Astrocyte (in vitro differentiated cells and primary cell): ENCODE data around the gene TRIO. TPM values are rescaled to one million over a fixed set of nuclear protein-coding genes. Genes with fewer than 3 reads are reported as not detected.

Experiments
- DNase-seq: peaks from one replicate; pipeline ENCODE4 v3.0.0-alpha.2; 2010; ENCODE audit warnings: low read depth
- FAIRE-seq: peaks from 2 replicates; lab custom pipeline; 2011; peaks lifted over from hg19 to GRCh38; lab: Jason Lieb, UNC
- H2AFZ ChIP-seq: 2 replicates; pipeline ENCODE4 v1.6.0; 2012; ENCODE audit warnings: low read depth, low read length, inconsistent platforms
- H3K27ac ChIP-seq: 2 replicates; pipeline ENCODE4 v1.5.1; 2011; ENCODE audit warnings: low read depth, low read length, inconsistent platforms
- H3K27me3 ChIP-seq: 2 replicates; pipeline ENCODE4 v1.6.0; 2011; ENCODE audit warnings: low read length, inconsistent platforms; ENCODE audit not compliant: insufficient read depth
- H3K36me3 ChIP-seq: 2 replicates; pipeline ENCODE4 v1.5.1; 2011; ENCODE audit warnings: low read length, inconsistent platforms; ENCODE audit not compliant: insufficient read depth
- H3K4me1 ChIP-seq: 2 replicates; pipeline ENCODE4 v1.5.1; 2011; ENCODE audit warnings: low read length, inconsistent platforms; ENCODE audit not compliant: insufficient read depth
- H3K4me2 ChIP-seq: 2 replicates; pipeline ENCODE4 v1.6.0; 2012; ENCODE audit warnings: low read length, inconsistent platforms
- H3K4me3 ChIP-seq: 2 replicates; pipeline ENCODE4 v1.5.1; 2011; ENCODE audit warnings: low read depth, mild to moderate bottlenecking, low read length, inconsistent platforms; ENCODE audit not compliant: insufficient read depth
- H3K79me2 ChIP-seq: 2 replicates; pipeline ENCODE4 v1.6.0; 2012; ENCODE audit warnings: mild to moderate bottlenecking, low read length, inconsistent platforms; ENCODE audit not compliant: insufficient read depth
- H3K9ac ChIP-seq: 2 replicates; pipeline ENCODE4 v1.6.0; 2012; ENCODE audit warnings: mild to moderate bottlenecking, low read length, inconsistent platforms
- H3K9me3 ChIP-seq: 2 replicates; pipeline ENCODE4 v1.5.1; 2012; ENCODE audit warnings: low read depth, mild to moderate bottlenecking, low read length, inconsistent platforms; ENCODE audit not compliant: insufficient read depth
- H4K20me1 ChIP-seq: 2 replicates; pipeline ENCODE4 v1.6.0; 2012; ENCODE audit warnings: low read length, inconsistent platforms; ENCODE audit not compliant: insufficient read depth
- H3K27ac Mint-ChIP-seq: one replicate; pipeline ENCODE4 v1.8.0; 2021; ENCODE audit warnings: mild to moderate bottlenecking, mixed read lengths; ENCODE audit not compliant: unreplicated experiment
- H3K27me3 Mint-ChIP-seq: one replicate; pipeline ENCODE4 v1.8.0; 2021; ENCODE audit warnings: low read depth, mixed read lengths; ENCODE audit not compliant: unreplicated experiment
- H3K36me3 Mint-ChIP-seq: one replicate; pipeline ENCODE4 v1.8.0; 2021; ENCODE audit warnings: low read depth, mixed read lengths; ENCODE audit not compliant: unreplicated experiment
- H3K4me1 Mint-ChIP-seq: one replicate; pipeline ENCODE4 v1.8.0; 2021; ENCODE audit warnings: low read depth, mixed read lengths; ENCODE audit not compliant: unreplicated experiment
- H3K4me3 Mint-ChIP-seq: one replicate; pipeline ENCODE4 v1.8.0; 2021; ENCODE audit warnings: mild to moderate bottlenecking, moderate library complexity, mixed read lengths; ENCODE audit not compliant: unreplicated experiment
- H3K9me3 Mint-ChIP-seq: one replicate; pipeline ENCODE4 v1.8.0; 2021; ENCODE audit warnings: mild to moderate bottlenecking, mixed read lengths; ENCODE audit not compliant: unreplicated experiment
- EZH2 ChIP-seq: IDR thresholded peaks from 2 replicates; pipeline ENCODE4 v1.6.1; 2012; ENCODE audit warnings: mild to moderate bottlenecking, low read length, inconsistent platforms; ENCODE audit not compliant: insufficient read depth
- total RNA-seq: library from RNA; stranded (reverse); gene quantifications from 2 replicates; pipeline ENCODE4 v1.2.1, GENCODE V29; 2021
- TF ChIP-seq, protein P1 (sequence below): IDR thresholded peaks from 2 replicates; pipeline ENCODE4 v1.5.1; 2011; ENCODE audit warnings: low read depth, mild to moderate bottlenecking, inconsistent platforms, low read length, moderate library complexity; ENCODE audit not compliant: insufficient read depth

The TRIO gene
- total RNA-seq, 1 donor from 2014 or later, result 347 TPM

DNA sequence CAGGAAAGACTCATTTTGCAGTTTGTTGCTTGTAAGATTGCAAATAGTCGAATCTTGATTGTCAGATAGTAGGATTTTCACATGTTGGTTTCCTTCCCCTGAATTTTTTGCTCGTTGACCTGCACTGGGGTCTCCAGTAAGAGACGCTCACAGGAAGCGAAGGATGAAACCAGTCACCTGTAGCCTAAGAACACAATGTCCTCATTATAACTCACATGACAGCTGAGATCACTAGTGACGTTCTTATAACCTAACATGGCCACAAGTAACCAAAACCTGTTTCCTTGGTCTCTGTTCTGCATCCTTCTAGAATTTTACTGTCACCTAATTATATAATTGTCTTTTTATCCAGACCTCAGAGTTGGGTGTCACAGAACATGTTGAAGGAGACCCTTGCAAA, 257.5 kb downstream of the TRIO start:
- Mint-ChIP-seq H3K36me3 (peaks cover 25% of the 10 kb centered on the region), H3K4me3 (peak overlapping the region; percentile 21), H3K9me3 (no peaks in the 10 kb centered on the region), H3K27ac (peak overlapping the region; percentile 70), H3K27me3 (no peaks in the 10 kb centered on the region), H3K4me1 (peaks cover 63% of the 10 kb centered on the region)
- peaks cover 29% of the 10 kb centered on the region for H3K79me2 ChIP-seq
- peaks cover 67% of the 10 kb centered on the region for H3K4me1 ChIP-seq
- no peaks in the 10 kb centered on the region for H3K27me3 ChIP-seq
- peaks cover 43% of the 10 kb centered on the region for H4K20me1 ChIP-seq
- TF ChIP-seq EZH2, result no peak
- TF ChIP-seq, protein P1, sequence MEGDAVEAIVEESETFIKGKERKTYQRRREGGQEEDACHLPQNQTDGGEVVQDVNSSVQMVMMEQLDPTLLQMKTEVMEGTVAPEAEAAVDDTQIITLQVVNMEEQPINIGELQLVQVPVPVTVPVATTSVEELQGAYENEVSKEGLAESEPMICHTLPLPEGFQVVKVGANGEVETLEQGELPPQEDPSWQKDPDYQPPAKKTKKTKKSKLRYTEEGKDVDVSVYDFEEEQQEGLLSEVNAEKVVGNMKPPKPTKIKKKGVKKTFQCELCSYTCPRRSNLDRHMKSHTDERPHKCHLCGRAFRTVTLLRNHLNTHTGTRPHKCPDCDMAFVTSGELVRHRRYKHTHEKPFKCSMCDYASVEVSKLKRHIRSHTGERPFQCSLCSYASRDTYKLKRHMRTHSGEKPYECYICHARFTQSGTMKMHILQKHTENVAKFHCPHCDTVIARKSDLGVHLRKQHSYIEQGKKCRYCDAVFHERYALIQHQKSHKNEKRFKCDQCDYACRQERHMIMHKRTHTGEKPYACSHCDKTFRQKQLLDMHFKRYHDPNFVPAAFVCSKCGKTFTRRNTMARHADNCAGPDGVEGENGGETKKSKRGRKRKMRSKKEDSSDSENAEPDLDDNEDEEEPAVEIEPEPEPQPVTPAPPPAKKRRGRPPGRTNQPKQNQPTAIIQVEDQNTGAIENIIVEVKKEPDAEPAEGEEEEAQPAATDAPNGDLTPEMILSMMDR, result no peak
- H3K4me3 ChIP-seq, result no peak overlapping the region
- peaks cover 35% of the 10 kb centered on the region for H3K36me3 ChIP-seq
- FAIRE-seq (no peak), DNase-seq (no peak)
- H3K9ac ChIP-seq, result no peak overlapping the region
- H3K4me2 ChIP-seq, result peak overlapping the region; percentile 73
- no peaks in the 10 kb centered on the region for H3K9me3 ChIP-seq
- no peak overlapping the region for H2AFZ ChIP-seq
- peak overlapping the region; percentile 80 for H3K27ac ChIP-seq

DNA sequence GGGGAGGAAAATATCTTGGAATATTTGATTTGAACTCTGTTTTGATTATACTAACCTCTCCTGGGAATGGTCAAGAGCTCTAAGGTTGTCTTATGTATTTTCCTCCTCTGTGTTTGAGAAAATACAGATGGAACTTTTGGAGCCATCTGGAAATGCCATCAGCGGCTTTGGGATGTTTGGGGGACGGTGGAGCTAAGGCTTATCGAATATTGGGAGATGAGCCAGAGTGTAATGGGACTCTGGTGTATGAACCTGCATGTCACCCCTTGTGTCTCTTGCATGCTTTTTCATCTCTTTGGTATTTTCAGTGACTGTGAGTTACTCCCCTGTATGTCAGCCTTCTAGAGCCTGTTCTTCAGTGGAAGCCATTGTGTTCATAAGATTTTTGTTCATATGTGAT, 258.5 kb downstream of the TRIO start:
- H3K4me1 Mint-ChIP-seq, result peaks cover 73% of the 10 kb centered on the region
- Histone ChIP-seq H3K27ac (no peak overlapping the region), H3K4me2 (no peak overlapping the region), H3K4me3 (no peak overlapping the region), H4K20me1 (peaks cover 50% of the 10 kb centered on the region), H3K9ac (no peak overlapping the region), H3K27me3 (no peaks in the 10 kb centered on the region), H3K4me1 (peaks cover 74% of the 10 kb centered on the region), H3K9me3 (no peaks in the 10 kb centered on the region), H3K79me2 (peaks cover 29% of the 10 kb centered on the region), H2AFZ (no peak overlapping the region), H3K36me3 (peaks cover 34% of the 10 kb centered on the region)
- FAIRE-seq (no peak), DNase-seq (no peak)
- no peaks in the 10 kb centered on the region for H3K9me3 Mint-ChIP-seq
- no peak for TF ChIP-seq EZH2
- TF ChIP-seq, protein P1, result no peak
- H3K4me3 Mint-ChIP-seq, result no peak overlapping the region
- no peak overlapping the region for H3K27ac Mint-ChIP-seq
- no peaks in the 10 kb centered on the region for H3K27me3 Mint-ChIP-seq
- H3K36me3 Mint-ChIP-seq, result peaks cover 22% of the 10 kb centered on the region

DNA sequence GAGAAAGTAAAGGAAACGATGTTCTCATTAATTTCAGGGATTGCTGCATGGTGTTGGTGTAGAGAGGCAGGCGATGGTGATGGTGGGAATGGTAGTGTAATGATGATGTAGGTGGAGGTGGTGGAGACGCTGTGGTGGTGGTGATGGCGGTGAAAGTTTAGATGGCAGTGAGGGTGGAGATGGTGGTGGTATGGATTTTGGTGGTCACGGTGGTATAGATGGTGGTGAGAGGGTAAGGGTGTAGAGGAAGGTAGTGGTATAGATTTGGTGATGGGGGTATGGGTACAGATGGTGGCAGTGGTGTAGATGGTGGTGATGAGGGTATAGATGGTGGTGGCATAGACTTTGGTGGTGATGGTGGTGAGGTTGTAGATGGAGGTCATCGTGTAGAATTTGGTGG, 259.3 kb downstream of the TRIO start:
- DNase-seq (no peak), FAIRE-seq (no peak)
- Histone ChIP-seq H3K9ac (no peak overlapping the region), H3K4me1 (peaks cover 74% of the 10 kb centered on the region), H3K79me2 (peaks cover 37% of the 10 kb centered on the region), H3K36me3 (peaks cover 34% of the 10 kb centered on the region), H3K9me3 (no peaks in the 10 kb centered on the region), H3K27ac (no peak overlapping the region), H2AFZ (no peak overlapping the region), H3K27me3 (no peaks in the 10 kb centered on the region), H3K4me2 (no peak overlapping the region), H4K20me1 (peaks cover 43% of the 10 kb centered on the region), H3K4me3 (no peak overlapping the region)
- Mint-ChIP-seq H3K4me3 (no peak overlapping the region), H3K9me3 (no peaks in the 10 kb centered on the region), H3K4me1 (peaks cover 74% of the 10 kb centered on the region), H3K36me3 (peaks cover 20% of the 10 kb centered on the region), H3K27me3 (no peaks in the 10 kb centered on the region), H3K27ac (no peak overlapping the region)
- no peak for TF ChIP-seq EZH2
- TF ChIP-seq, protein P1, result no peak
